ENCODE results near the gene TRIO. TPM values are rescaled to one million over a fixed set of nuclear protein-coding genes. Genes with fewer than 3 reads are reported as not detected.

TRIO gene
- total and polyA plus RNA-seq, 10 of the 15 experiments (the other 5 are each of a cell fraction or from before 2014, with no cell fraction given): 5.1 to 96.4 (median 44.6) TPM

DNA sequence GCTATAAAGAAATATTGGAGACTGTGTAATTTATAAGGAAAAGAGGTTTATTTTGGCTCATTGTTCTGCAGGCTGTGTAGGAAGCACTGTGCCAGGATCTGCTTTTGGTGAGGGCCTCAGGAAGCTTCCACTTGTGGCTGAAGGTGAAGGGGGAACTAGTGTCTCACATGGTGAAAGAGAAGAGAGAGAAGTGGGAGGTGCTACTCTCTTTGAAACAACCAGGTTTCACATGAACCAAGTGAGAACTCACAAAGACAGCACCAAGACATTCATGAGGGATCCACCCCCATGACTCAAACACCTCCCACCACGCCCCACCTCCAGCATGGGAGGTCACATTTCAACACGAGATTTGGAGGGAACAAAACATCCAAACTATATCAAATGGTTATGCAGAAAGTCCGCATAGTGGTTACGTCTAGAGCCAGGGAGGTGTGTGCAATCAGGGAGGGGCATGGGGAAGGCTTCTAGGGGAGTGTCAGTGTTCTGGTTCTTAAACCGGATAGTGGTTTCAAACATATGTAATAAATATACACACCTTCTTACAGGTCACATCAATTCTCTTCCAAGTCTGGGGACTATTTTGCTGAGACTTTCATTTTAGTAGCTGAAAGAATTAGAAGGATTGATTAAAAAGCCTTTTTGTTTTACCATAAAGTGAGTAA is 113.0 kb downstream of the TRIO start:
- 0 out of 2 replicates have a peak, but pooled peaks have one; percentile 35 for TF ChIP-seq RELB (IDR thresholded peaks at IDR 0.05; ENCODE audit: low read depth)
- TF ChIP-seq, protein P1, sequence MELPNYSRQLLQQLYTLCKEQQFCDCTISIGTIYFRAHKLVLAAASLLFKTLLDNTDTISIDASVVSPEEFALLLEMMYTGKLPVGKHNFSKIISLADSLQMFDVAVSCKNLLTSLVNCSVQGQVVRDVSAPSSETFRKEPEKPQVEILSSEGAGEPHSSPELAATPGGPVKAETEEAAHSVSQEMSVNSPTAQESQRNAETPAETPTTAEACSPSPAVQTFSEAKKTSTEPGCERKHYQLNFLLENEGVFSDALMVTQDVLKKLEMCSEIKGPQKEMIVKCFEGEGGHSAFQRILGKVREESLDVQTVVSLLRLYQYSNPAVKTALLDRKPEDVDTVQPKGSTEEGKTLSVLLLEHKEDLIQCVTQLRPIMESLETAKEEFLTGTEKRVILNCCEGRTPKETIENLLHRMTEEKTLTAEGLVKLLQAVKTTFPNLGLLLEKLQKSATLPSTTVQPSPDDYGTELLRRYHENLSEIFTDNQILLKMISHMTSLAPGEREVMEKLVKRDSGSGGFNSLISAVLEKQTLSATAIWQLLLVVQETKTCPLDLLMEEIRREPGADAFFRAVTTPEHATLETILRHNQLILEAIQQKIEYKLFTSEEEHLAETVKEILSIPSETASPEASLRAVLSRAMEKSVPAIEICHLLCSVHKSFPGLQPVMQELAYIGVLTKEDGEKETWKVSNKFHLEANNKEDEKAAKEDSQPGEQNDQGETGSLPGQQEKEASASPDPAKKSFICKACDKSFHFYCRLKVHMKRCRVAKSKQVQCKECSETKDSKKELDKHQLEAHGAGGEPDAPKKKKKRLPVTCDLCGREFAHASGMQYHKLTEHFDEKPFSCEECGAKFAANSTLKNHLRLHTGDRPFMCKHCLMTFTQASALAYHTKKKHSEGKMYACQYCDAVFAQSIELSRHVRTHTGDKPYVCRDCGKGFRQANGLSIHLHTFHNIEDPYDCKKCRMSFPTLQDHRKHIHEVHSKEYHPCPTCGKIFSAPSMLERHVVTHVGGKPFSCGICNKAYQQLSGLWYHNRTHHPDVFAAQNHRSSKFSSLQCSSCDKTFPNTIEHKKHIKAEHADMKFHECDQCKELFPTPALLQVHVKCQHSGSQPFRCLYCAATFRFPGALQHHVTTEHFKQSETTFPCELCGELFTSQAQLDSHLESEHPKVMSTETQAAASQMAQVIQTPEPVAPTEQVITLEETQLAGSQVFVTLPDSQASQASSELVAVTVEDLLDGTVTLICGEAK (IDR thresholded peaks at IDR 0.05; ENCODE audit: borderline replicate concordance): no peak
- TF ChIP-seq CBX5 (IDR thresholded peaks at IDR 0.05; ENCODE audit: low read depth): peak; percentile 86; the same call in 1 of the 2 replicates
- peak; percentile 60 for TF ChIP-seq ZNF274 (IDR thresholded peaks at IDR 0.05; ENCODE audit: insufficient read depth, insufficient read length)
- TF ChIP-seq, protein P2, sequence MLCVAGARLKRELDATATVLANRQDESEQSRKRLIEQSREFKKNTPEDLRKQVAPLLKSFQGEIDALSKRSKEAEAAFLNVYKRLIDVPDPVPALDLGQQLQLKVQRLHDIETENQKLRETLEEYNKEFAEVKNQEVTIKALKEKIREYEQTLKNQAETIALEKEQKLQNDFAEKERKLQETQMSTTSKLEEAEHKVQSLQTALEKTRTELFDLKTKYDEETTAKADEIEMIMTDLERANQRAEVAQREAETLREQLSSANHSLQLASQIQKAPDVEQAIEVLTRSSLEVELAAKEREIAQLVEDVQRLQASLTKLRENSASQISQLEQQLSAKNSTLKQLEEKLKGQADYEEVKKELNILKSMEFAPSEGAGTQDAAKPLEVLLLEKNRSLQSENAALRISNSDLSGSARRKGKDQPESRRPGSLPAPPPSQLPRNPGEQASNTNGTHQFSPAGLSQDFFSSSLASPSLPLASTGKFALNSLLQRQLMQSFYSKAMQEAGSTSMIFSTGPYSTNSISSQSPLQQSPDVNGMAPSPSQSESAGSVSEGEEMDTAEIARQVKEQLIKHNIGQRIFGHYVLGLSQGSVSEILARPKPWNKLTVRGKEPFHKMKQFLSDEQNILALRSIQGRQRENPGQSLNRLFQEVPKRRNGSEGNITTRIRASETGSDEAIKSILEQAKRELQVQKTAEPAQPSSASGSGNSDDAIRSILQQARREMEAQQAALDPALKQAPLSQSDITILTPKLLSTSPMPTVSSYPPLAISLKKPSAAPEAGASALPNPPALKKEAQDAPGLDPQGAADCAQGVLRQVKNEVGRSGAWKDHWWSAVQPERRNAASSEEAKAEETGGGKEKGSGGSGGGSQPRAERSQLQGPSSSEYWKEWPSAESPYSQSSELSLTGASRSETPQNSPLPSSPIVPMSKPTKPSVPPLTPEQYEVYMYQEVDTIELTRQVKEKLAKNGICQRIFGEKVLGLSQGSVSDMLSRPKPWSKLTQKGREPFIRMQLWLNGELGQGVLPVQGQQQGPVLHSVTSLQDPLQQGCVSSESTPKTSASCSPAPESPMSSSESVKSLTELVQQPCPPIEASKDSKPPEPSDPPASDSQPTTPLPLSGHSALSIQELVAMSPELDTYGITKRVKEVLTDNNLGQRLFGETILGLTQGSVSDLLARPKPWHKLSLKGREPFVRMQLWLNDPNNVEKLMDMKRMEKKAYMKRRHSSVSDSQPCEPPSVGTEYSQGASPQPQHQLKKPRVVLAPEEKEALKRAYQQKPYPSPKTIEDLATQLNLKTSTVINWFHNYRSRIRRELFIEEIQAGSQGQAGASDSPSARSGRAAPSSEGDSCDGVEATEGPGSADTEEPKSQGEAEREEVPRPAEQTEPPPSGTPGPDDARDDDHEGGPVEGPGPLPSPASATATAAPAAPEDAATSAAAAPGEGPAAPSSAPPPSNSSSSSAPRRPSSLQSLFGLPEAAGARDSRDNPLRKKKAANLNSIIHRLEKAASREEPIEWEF (IDR thresholded peaks at IDR 0.05; ENCODE audit: insufficient replicate concordance, low read depth, low read length): no peak
- Histone ChIP-seq H3K36me3 (ENCODE audit: control insufficient read depth in 2 of 2, insufficient read depth in 2 of 2, low read length in 1 of 2) (peaks cover 4% of the 10 kb centered on the region in 2 experiments; a peak in 3 of 4 replicates), H2AFZ (ENCODE audit: control insufficient read depth, low read depth, low read length) (no peak overlapping the region), H3K4me2 (ENCODE audit: control insufficient read depth, insufficient read depth) (no peak overlapping the region), H3K4me1 (ENCODE audit: control insufficient read depth, insufficient read depth, low read length) (peaks cover 48% of the 10 kb centered on the region), H3K4me3 (no peak overlapping the region), H4K20me1 (ENCODE audit: control insufficient read depth, insufficient read depth) (peaks cover 4% of the 10 kb centered on the region), H3K27ac (ENCODE audit: control insufficient read depth, insufficient read depth) (no peak overlapping the region), H3K79me2 (ENCODE audit: control insufficient read depth, insufficient read depth, low read length) (peaks cover 93% of the 10 kb centered on the region), H3K9ac (ENCODE audit: control insufficient read depth, insufficient read depth, low read length) (no peak overlapping the region), H3K9me3 (replicated peaks; ENCODE audit: control insufficient read depth, insufficient read depth, low read length) (peaks cover 29% of the 10 kb centered on the region), H3K27me3 (replicated peaks in 1 of 2; ENCODE audit: control insufficient read depth in 2 of 2, insufficient read depth in 2 of 2, low read length in 1 of 2) (no peaks in the 10 kb centered on the region)
- 72% methylated on average over 5 of the region's 5 CpGs for WGBS (ENCODE audit: insufficient coverage, insufficient replicate concordance, low lambda C conversion rate, missing lambda C conversion rate)
- in situ Hi-C loops (cut with MboI) (no loop called here), intact Hi-C loops (cut with micrococcal nuclease; ENCODE audit: unreplicated experiment) (loop anchor here (5.0 kb wide), 1 partner anchor 109 kb away; no protein-coding TSS in a partner anchor)
- no peak for DNase-seq (ENCODE audit: low read depth, low spot score)
- BruUV-seq (replicated peaks): no TSS peak
- RAD21 ChIA-PET (ENCODE audit: unreplicated experiment): interaction anchor here (1.2 to 2.8 kb wide), 2 partner anchors 43 to 111 kb away, joined by 3 to 32 read pairs; no protein-coding TSS in a partner anchor
- no peak for ATAC-seq
- POLR2A ChIA-PET: interaction anchor here (0.6 to 6.8 kb wide), 2 partner anchors 13 to 45 kb away, joined by 4 to 64 read pairs; no protein-coding TSS in a partner anchor
- CTCF ChIA-PET: interaction anchor here (0.8 to 2.1 kb wide), 2 partner anchors 14 to 31 kb away, joined by 3 to 5 read pairs; no protein-coding TSS in a partner anchor
- SMC1A ChIA-PET (ENCODE audit: uncharacterized antibody, unreplicated experiment): interaction anchor here (0.8 to 7.3 kb wide), 4 partner anchors 12 to 43 kb away, joined by 3 to 166 read pairs (median 15); no protein-coding TSS in a partner anchor
- FAIRE-seq: no peak
